GM18520 (cell line): Measurements from ENCODE around the gene SLC29A1.
A peak's percentile ranks its signal among the peaks of the same experiment; 100 is the strongest.
"Not testable (repeated sequence)": the region's sequence is repeated elsewhere in the genome, so short reads cannot be mapped to it uniquely, and the experiment has no call there.

Experiments
- ATAC-seq: cut with Tn5 transposase; IDR thresholded peaks from one replicate; pipeline ENCODE4 v1.9.1; 2021; ENCODE audit not compliant: unreplicated experiment

The SLC29A1 gene

GRCh38 chr6:44221291-44221960 is 2.0 kb upstream of the SLC29A1 start:
- peak; percentile 38 for ATAC-seq

- ATAC-seq = no peak
Measured at GRCh38 chr6:44221961-44222335, 1.4 kb upstream of the SLC29A1 start.

- no peak for ATAC-seq
Measured at GRCh38 chr6:44222486-44223318, 693 bp upstream of the SLC29A1 start.

GRCh38 chr6:44224029-44224964 is 902 bp downstream of the SLC29A1 start:
- ATAC-seq = no peak

- ATAC-seq = no peak
Measured at GRCh38 chr6:44224965-44225305, 1.5 kb downstream of the SLC29A1 start.

- ATAC-seq = no peak
Measured at GRCh38 chr6:44225579-44226325, 2.4 kb downstream of the SLC29A1 start.

- ATAC-seq = no peak
Measured at GRCh38 chr6:44226368-44227147, 3.2 kb downstream of the SLC29A1 start.

GRCh38 chr6:44227148-44227793 is 3.9 kb downstream of the SLC29A1 start:
- no peak for ATAC-seq

GRCh38 chr6:44228031-44228430 is 4.6 kb downstream of the SLC29A1 start:
- ATAC-seq = no peak

- no peak for ATAC-seq
Measured at GRCh38 chr6:44228433-44228832, 5.0 kb downstream of the SLC29A1 start.

- ATAC-seq = no peak
Measured at GRCh38 chr6:44228836-44229235, 5.4 kb downstream of the SLC29A1 start.

GRCh38 chr6:44229376-44230033 is 6.1 kb downstream of the SLC29A1 start:
- no peak for ATAC-seq

- ATAC-seq = no peak
Measured at GRCh38 chr6:44230034-44230675, 6.8 kb downstream of the SLC29A1 start.

GRCh38 chr6:44231426-44231825 is 8.0 kb downstream of the SLC29A1 start:
- ATAC-seq = not testable (repeated sequence)

GRCh38 chr6:44232676-44233566 is 9.5 kb downstream of the SLC29A1 start:
- ATAC-seq = no peak

- ATAC-seq = no peak
Measured at GRCh38 chr6:44233567-44234100, 10.2 kb downstream of the SLC29A1 start.
